GM19438 (cell line): ENCODE results near the gene ZFYVE27.

Experiments
- ATAC-seq: cut with Tn5 transposase; IDR thresholded peaks from one replicate; pipeline ENCODE4 v1.9.1; 2021; ENCODE audit warnings: low read depth; ENCODE audit not compliant: unreplicated experiment

The ZFYVE27 gene

DNA sequence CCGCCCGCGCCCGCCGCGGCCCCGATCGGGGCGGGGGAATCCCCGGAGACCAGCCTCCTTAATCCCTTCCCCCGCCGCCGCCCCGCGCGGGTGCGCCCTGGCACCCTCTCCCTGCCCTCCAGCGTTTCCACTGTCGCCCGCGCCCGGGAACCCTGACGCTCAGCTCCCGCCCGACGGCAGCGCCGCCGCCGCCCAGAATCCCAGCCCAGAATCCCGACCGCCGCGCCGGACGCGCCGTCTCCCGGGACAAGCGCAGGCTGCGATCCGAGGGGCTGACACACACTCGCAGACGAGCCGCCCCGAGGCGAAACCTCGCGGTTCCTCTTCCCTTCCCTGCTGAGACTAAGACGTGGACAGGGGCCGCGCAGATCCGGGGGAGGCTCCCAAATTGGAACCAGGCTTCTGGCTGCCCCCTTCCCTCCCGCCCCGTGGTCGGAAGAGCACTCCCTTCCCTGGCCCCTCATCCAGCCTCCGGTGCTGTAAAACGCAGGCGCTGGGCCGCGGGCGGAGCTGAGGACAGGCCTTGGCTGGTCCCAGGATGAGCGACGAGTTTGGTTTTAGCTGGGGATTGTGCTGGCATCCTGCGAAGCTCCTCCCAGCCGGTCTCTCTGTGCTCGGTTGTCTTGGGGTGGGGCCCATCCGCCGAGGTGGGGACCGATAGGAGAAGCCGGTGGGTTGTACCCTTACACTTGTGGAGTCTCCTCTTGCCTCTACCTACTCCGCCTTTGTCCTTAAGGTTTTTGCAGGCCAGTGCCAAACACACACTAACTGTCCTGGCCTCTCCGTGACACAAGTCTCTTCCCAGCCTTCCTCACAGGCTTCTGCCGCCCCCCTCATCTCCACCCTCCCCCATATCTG is 22.3 kb upstream of the ZFYVE27 start:
- ATAC-seq = peak; percentile 50

DNA sequence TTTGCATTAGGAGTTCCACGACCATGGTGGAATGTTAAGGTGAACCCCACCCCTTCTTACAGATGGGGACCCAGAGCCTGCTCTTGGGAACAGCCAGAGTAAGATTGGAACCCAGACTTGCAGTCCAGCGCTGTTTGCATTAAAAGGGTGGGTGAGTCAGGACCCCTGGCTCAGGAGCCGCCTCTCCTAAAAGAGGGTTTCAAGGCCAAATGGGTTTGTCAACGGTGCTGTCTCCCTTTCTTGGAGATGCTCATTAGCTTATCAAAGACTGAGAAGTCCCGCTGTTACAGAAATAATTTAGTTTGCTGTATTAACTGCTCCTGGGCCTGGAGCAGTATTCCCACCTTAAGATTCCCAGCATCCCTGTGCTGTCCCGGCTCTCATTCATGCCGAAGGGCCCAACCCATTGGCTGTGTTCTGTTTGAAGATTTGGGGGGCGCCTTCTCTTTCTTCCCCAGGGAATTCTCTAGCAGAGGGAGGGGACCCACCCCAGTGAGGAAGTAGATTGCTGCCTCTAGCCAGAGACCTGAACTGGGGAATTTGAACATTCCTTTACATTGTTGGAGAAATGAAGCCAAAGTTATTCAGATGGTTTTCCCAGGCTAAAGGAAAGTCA is 21.6 kb upstream of the ZFYVE27 start:
- ATAC-seq = no peak

DNA sequence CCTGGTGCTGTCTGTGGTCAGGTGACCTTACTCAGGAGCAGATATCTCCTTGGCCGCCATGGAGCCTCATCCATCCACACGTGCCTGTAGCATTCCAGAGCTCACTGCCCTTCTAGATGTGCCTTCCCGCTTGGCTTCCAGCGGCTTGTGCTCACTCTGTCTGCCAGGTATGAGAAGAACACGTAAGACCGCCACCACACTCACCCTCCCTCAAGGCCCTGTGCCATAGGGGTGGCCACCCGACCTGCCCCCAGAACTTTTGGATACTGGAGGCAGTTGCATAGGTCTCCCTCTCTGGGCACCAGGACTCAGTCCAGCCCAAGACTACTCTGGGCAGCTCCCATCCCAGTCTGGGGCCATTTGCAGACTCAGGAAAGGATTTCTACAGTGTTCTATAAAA is 19.3 kb upstream of the ZFYVE27 start:
- no peak for ATAC-seq

DNA sequence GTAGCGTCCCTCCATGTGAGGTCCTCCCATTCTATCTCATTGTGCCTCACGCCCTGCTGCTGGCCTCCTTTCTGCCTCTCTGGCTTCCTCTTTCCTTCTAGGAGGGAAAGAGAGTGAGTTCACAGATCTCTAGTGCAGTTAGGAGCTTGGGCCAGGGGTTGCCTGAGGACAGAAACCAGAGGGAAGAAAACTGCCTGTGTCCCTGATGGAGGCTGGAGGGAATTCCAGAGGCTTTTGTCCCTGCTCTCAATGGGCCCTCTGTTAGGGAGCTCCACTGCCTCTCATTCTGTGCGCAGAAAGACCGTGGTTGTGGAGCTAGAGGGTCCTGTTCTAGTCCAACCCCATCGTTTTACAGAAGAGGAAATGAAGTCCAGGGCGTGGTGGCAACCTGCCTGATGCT is 18.8 kb upstream of the ZFYVE27 start:
- no peak for ATAC-seq

GRCh38 chr10:97718659-97719142 is 18.2 kb upstream of the ZFYVE27 start:
- no peak for ATAC-seq

DNA sequence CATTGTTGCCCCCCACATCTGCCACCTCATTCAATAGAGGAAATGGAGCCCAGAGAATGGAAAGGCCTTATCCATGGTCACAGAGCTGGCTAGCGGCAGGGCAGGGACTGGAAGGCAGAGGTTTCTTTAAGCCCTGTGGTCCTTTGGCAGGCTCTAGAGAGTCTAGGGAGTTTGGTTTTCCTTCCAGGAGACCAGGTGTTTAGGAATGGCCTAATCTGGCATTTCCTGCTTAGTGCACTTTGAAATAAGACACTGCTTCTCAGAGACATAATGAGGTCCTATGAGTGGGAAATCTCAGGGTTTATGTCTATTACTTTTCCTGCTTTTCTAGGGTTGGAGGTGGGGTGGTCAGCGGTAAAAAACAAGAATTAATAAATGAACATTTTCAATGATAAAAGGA is 17.3 kb upstream of the ZFYVE27 start:
- ATAC-seq = no peak

- ATAC-seq = no peak
These were observed 14.8 kb upstream of the ZFYVE27 start for GRCh38 chr10:97721871-97722780.

DNA sequence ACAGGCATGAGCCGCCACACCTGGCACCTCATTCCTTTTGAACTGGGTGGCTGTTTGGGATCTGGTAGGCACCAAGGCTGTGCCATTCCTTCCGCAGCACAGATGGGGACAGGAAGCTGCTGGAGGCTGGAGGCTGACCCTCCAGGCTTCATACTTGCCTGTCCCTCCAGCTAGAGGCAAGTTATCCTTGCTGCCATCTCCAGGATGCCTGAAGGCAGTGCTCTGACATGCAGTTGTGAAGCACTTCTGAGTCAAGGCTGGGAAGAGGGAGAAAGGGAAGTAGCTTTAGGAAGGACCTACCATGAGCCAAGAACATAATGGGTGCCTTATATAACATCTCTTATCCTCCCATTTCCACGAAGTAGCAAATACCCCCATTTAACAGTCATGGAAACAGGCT is 13.9 kb upstream of the ZFYVE27 start:
- ATAC-seq = no peak

- no peak for ATAC-seq
These were observed 12.5 kb upstream of the ZFYVE27 start for GRCh38 chr10:97724341-97724941.

DNA sequence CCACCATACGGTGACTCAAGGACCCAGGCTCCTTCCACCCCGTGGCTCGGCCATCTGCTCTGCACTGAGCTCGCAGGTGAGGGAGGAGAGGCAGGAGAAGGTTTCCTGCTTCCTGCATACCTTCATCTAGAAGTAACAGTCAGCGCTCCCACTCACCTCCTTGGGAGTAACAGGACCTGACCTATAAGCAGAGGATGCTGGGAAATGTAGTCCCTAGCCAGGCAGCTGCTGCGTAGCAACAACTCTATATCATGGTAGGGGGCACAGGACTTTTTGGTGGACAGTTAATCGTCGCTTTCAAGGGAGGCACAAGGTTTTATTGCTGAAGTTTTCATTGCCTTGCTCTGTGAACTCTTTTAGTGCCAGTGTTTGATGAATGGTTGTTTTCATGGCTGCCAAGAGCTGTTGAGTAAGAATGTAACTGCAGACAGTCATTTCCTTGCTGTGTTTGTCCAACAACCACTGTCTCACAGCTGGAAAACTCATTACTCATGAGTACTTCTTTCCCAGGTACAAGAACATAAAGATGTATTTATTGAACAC is 10.2 kb upstream of the ZFYVE27 start:
- ATAC-seq = no peak

DNA sequence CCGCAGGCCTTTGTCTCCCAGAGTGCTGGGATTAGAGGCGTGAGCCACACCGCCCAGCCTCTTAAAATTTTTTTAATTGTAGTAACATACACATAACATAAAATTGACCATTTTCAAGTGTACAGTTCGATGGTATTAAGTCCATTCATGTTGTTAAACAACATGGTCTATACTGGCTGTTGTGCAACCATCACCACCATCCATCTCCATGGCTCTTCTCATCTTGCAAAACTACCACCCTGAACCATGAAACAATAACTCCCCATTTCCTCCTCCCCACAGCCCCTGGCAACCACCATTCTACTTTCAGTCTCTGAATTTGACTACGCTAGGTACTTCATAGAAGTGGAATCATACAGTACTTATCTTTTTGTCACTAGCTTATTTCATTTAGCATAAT is 7.9 kb upstream of the ZFYVE27 start:
- no peak for ATAC-seq

DNA sequence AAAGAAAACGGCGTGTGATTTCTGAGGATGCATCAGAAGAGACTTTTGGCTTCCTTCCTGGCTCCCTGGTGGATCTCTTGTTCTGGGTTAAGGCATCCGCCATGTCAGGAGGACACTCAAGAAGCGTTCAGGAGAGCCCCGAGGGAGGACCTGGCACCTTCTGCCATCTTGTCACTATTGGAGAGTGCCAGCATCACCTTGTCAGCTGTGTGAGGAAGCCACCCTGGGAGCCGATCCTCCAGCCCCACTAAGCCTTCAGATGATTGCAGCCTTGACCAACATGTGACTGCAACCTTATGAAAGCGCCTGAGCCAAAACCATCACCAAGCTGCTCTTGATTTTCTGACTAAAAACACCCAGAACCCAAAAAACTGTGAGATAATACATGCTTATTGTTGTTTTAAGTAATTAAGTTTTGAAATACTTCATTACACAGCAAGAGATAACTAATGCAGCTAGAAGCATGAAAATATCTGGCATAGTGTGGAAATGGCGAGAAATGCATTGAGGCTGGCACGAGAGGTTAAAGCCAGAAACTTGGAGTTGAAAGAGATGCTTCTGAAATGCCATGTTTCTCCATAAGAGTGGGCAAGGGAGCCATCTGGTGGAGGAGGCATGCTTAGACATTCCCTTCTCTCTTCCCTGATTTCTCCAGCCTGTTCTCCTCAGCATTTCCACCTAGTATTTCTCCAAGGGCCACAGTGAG is 5.4 kb upstream of the ZFYVE27 start:
- no peak for ATAC-seq

DNA sequence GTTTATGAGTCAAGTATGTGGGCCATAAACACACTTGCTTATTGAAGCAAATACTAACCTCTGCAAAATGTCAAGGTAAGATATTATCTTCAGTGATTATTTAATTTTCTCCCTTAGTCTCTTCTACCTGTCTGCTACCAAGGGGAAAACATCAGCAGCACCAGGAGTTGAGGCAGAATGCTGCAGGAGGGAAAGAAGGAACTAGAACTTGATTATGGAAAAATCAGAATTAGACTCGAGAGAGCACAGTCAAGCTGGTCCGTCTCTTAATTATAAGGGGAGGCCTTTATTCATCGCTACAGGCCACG is 4.9 kb upstream of the ZFYVE27 start:
- ATAC-seq = no peak

DNA sequence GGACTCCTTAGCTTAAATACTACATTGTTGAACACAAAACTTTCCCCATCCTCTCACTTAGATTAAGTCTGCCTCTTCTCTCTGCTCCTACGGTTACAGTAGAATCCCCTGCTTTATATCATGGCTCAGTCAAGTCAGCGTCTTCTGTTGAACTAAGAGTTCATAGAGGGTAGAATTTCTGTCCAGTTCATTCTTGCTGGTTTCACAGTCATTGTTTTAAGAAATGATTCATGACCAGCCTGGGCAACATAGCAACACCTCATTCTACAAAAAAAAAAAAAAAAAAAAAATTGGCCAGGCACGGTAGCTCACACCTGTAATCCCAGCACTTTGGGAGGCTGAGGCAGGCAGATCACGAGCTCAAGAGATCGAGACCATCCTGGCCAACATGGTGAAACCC is 3.7 kb upstream of the ZFYVE27 start:
- no peak for ATAC-seq

DNA sequence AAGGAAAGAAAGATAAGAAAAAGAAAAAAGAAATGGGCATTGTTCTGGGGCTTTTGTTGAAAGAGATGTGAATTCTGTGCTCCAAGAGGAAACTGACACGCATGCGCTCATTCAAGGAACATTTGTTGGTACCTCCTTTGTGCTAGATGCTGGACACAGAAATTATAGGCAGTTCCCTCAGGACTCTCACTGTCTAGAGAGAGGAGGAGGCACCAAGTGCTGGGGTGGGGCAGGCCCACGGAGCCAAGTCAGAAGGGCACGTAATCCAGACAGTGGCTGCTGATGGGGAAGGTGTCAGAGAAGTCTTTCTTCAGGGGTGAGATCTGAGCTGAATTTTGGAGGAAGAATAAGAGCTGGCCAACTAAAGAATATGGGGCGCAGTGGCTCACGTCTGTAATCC is 2.9 kb upstream of the ZFYVE27 start:
- ATAC-seq = no peak

DNA sequence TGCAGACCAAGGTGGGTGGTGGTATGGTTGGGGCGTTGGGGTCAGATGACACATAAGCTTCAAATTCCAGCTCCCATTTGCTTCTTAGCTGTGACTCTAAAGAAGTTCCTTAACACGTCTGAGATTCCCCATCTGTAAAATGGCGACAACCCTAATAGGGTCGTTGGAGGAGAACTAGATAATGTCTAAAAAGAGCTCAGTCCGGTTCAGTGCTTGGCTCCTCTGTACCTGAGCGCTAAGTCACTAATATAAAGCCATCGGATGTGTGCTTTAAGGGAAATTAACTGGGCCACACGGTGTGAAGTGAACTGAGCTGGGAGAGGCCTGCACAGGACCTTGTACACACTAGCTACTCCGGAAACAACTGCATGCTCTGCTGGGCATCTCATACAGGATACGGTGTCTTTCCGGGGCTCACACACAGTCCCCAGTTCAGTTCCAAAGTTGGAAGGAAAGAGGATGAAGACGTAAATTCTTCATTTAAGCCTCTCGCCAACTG is 476 bp upstream of the ZFYVE27 start:
- peak; percentile 58 for ATAC-seq

DNA sequence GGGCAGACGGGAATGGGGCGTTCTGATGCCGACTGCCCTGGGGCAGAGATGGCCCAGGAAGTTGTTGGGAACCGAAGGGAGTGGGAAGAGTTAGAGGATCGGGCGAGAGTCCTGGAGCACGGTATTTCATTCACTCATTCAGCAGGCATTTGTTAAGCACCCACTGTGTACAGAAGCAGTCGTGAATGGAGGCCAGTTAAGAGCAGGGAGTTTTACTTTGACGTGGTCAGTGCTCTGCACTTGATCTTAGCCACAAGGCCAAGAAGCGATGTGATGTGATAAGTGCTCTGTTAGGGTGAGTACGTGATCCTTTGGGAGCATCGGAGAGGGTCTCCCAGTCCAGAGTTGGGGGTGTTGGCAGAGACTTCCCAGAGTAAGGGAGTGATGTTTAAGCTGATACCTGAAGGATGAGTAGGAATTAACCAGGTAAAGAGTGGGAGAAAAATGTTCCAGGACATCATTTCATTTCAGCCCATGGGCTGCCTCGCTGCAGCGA is 890 bp downstream of the ZFYVE27 start:
- ATAC-seq = peak; percentile 5

DNA sequence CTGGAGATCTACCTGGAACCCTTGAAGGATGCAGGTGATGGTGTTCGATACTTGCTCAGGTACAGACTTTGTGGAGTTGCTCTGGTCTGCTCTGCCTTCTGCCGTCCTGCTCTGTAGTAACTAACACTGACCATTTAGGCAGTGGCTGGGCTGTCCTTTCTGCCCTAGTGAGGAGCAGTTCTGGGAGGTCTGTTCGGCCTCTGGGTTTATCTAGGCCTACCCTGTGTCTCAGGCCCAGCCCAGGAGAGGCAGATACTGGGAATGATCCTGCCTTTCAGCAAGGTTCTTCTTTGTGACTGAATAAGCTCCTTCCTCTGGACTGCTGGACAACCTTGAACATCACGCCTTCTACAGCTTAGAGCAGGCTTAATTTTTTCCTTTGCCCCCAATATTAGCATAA is 1.7 kb downstream of the ZFYVE27 start:
- ATAC-seq = no peak

DNA sequence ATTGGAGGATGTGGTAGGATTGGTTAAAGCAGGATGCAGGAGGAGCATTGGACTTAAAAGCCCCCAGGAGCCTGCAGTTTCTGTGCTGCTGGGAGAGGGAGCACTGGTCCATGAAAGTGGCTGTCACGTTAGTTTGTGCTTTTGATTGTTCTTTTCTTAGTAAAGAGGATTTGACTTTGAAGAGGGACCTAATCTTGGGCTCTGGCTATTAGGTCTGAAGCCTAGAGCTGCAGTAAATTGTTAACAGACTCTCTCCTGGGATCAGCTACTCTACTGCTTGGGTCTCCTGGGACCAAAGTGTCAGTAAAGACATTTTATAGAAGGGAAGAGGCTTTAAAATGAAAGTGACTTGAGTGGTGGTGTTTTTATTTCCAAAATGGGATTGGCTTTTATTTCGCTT is 3.7 kb downstream of the ZFYVE27 start:
- no peak for ATAC-seq
